HCT116 (cell line): ENCODE measurements around the gene KCNK13. TPM values are rescaled to one million over a fixed set of nuclear protein-coding genes. Genes with fewer than 3 reads are reported as not detected.

ENCODE experiments used
- ATAC-seq: fragments of 200-7000 bp; cut with Tn5 transposase; 2 replicates; pipeline ENCODE4 v1.9.1; 2020; ENCODE audit warnings: mild to moderate bottlenecking, moderate library complexity
- BruUV-seq: library from RNA; stranded (reverse); fragments of 400-500 nt; replicated peaks from 2 replicates; lab custom pipeline; 2021; lab: Mats Ljungman, UMichigan
- CTCF ChIA-PET: fragments of 300-600 bp; sonication (Branson Sonifier 250); formaldehyde crosslinking; loops from one replicate; lab custom pipeline; 2021; ENCODE audit warnings: antibody characterized with exemption; lab: Charles Lee
- POLR2A ChIA-PET: fragments of 300-600, 350-600 bp; sonication (Branson Sonifier 250); formaldehyde crosslinking; loops from one replicate; lab custom pipeline; 2021; ENCODE audit warnings: antibody characterized with exemption; lab: Charles Lee
- RAD21 ChIA-PET, 2 experiments: fragments of 300-600 bp; sonication (Branson Sonifier 250); formaldehyde crosslinking; loops; one replicate each; lab custom pipeline; 2023; ENCODE audit warnings: low total read pairs in 2 of 2; ENCODE audit not compliant: uncharacterized antibody in 2 of 2, unreplicated experiment in 2 of 2, low non-redundant PET in 1 of 2; lab: Charles Lee
- DNase-seq: peaks from one replicate; pipeline ENCODE4 v3.0.0-alpha.2; 2010; ENCODE audit warnings: low read depth, low spot score
- H2AFZ ChIP-seq: fragments of 200-600 bp; shearing (Covaris generic), sonication (generic); 2 replicates; pipeline ENCODE4 v1.6.1; 2017; ENCODE audit warnings: low read depth, mixed run types, mixed read lengths, antibody characterized with exemption, low read length; ENCODE audit not compliant: poor library complexity, severe bottlenecking
- H3K27ac ChIP-seq: 2 replicates; pipeline ENCODE4 v1.5.1; 2012; ENCODE audit warnings: low read depth, low read length
- H3K27me3 ChIP-seq: fragments of 200-600 bp; sonication (generic); 2 replicates; pipeline ENCODE4 v1.6.1; 2016; ENCODE audit warnings: mixed run types, low read length, mixed read lengths; ENCODE audit not compliant: insufficient read depth
- H3K36me3 ChIP-seq, 2 experiments: fragments of 200-500 bp in 1 of 2; fragments of 200-600 bp in 1 of 2; sonication (Bioruptor generic) in 1 of 2; sonication (generic) in 1 of 2; 2 replicates each; pipeline versions ENCODE4 v1.5.1 to v1.6.1; 2014 to 2016; ENCODE audit warnings: low read length in 2 of 2, inconsistent platforms in 1 of 2, mixed read lengths in 1 of 2, mixed run types in 1 of 2; ENCODE audit not compliant: insufficient read depth in 2 of 2, control insufficient read depth in 1 of 2
- H3K4me1 ChIP-seq, 2 experiments: fragments of 200-600 bp in 1 of 2; sonication (generic) in 1 of 2; 2 replicates each; pipeline versions ENCODE4 v1.5.1 to v1.6.1; 2012 to 2017; ENCODE audit warnings: low read length in 2 of 2, inconsistent platforms in 1 of 2, mild to moderate bottlenecking in 1 of 2, mixed read lengths in 1 of 2, mixed run types in 1 of 2, moderate library complexity in 1 of 2; ENCODE audit not compliant: insufficient read depth in 2 of 2, control insufficient read depth in 1 of 2
- H3K4me2 ChIP-seq: fragments of 200-600 bp; sonication (generic); 2 replicates; pipeline ENCODE4 v1.6.1; 2017; ENCODE audit warnings: mixed run types, low read length, mixed read lengths
- H3K4me3 ChIP-seq, 2 experiments: fragments of 200-600 bp in 1 of 2; sonication (generic) in 1 of 2; replicated peaks in 1 of 2; 2 replicates each; pipeline ENCODE4 v1.5.1; 2011 to 2016; ENCODE audit warnings: low read length in 2 of 2, control low read depth in 1 of 2, low read depth in 1 of 2, mild to moderate bottlenecking in 1 of 2, mixed read lengths in 1 of 2, mixed run types in 1 of 2
- H3K79me2 ChIP-seq: fragments of 200-600 bp; sonication (generic); 2 replicates; pipeline ENCODE4 v1.6.1; 2017; ENCODE audit warnings: mild to moderate bottlenecking, mixed run types, low read length, moderate library complexity, mixed read lengths; ENCODE audit not compliant: insufficient read depth
- H3K9ac ChIP-seq: fragments of 200-600 bp; sonication (generic); 2 replicates; pipeline ENCODE4 v1.6.1; 2016; ENCODE audit warnings: low read length, mixed read lengths
- H3K9me2 ChIP-seq: fragments of 200-600 bp; sonication (generic), shearing (Covaris generic); 2 replicates; pipeline ENCODE4 v1.6.1; 2017; ENCODE audit warnings: mixed run types, mild to moderate bottlenecking, moderate library complexity; ENCODE audit not compliant: insufficient read depth
- H3K9me3 ChIP-seq, 2 experiments: fragments of 200-500 bp in 1 of 2; fragments of 200-600 bp in 1 of 2; sonication (Bioruptor generic) in 1 of 2; sonication (generic) in 1 of 2; 2 replicates each; pipeline ENCODE4 v1.6.1; 2014 to 2017; ENCODE audit warnings: low read length in 2 of 2, mixed read lengths in 2 of 2, inconsistent platforms in 1 of 2, low read depth in 1 of 2, mild to moderate bottlenecking in 1 of 2, mixed run types in 1 of 2, moderate library complexity in 1 of 2; ENCODE audit not compliant: control insufficient read depth in 1 of 2, insufficient read depth in 1 of 2
- H4K20me1 ChIP-seq: fragments of 200-600 bp; sonication (generic), shearing (Covaris generic); 2 replicates; pipeline ENCODE4 v1.6.1; 2017; ENCODE audit warnings: mixed run types, mild to moderate bottlenecking, moderate library complexity; ENCODE audit not compliant: insufficient read depth
- CBX3 ChIP-seq: IDR thresholded peaks from 2 replicates; pipeline ENCODE4 v1.6.1; 2012; ENCODE audit warnings: low read depth
- ELF1 ChIP-seq: IDR thresholded peaks from 2 replicates; pipeline ENCODE4 v1.6.1; 2012; ENCODE audit warnings: low read depth, borderline replicate concordance
- FOSL1 ChIP-seq: IDR thresholded peaks from 2 replicates; pipeline ENCODE4 v1.6.1; 2012; ENCODE audit warnings: low read depth
- SIN3A ChIP-seq: IDR thresholded peaks from 2 replicates; pipeline ENCODE4 v1.6.1; 2012; ENCODE audit warnings: low read depth
- TCF7L2 ChIP-seq: IDR thresholded peaks from 2 replicates; pipeline ENCODE4 v1.7.0; 2011; ENCODE audit warnings: borderline replicate concordance, inconsistent platforms; ENCODE audit not compliant: insufficient read depth, insufficient read length; ENCODE audit errors: extremely low read depth
- YY1 ChIP-seq: IDR thresholded peaks from 2 replicates; pipeline ENCODE4 v1.6.1; 2011; ENCODE audit warnings: low read length, low read depth, moderate library complexity, mild to moderate bottlenecking; ENCODE audit not compliant: insufficient replicate concordance; ENCODE audit errors: extremely low read depth
- intact Hi-C: fragments of 100-400 bp; cut with micrococcal nuclease; formaldehyde crosslinking; loops from 2 replicates; pipeline ENCODE4 v1.10.0; 2022
- total RNA-seq: library from RNA; stranded (reverse); gene quantifications from one replicate; pipeline ENCODE4 v1.2.1, GENCODE V29; 2021; ENCODE audit not compliant: unreplicated experiment
- TF ChIP-seq, protein P1 (sequence below): IDR thresholded peaks from 2 replicates; pipeline ENCODE4 v1.6.1; 2012
- TF ChIP-seq, protein P2 (sequence below): IDR thresholded peaks from 2 replicates; pipeline ENCODE4 v1.6.1; 2012

The KCNK13 gene
- total RNA-seq, 1 experiment from 2014 or later, result 2.2 TPM

DNA sequence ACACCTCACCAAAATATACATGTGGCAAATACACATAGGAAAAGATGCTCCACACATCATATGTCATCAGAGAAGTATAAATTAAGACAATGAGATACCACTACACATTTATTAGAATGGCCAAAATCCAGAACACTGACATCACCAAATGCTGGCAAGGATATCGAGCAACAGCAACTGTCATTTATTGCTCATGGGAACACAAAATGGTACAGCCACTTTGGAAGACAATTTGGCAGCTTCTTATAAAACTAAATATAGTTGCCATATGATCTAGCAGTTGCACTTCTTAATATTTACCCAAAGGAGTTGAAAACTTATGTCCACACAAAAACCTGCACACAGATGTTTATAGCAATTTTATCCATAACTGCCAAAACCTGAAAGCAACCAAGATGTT lies 7.0 kb upstream of the KCNK13 start:
- 0 out of 2 replicates have a peak, but pooled peaks cover 6% of the 10 kb centered on the region for H3K27me3 ChIP-seq
- no peaks in the 10 kb centered on the region for H3K36me3 ChIP-seq
- intact Hi-C loops, result loop anchor here (5.0 kb wide), 1 partner anchor 98 kb away; the partner anchor contains the start of gene TDP1
- H3K4me1 ChIP-seq, result peaks cover 0 to 4% of the 10 kb centered on the region in 2 experiments; a peak in 1 of 4 replicates
- H3K4me2 ChIP-seq, result no peak overlapping the region
- ChIA-PET CTCF (no interaction called here), POLR2A (no interaction called here), RAD21 (interaction anchor here in 1 of 2 experiments (1.3 kb wide), 1 partner anchor 8 kb away, joined by 3 read pairs; no protein-coding TSS in a partner anchor)
- TF ChIP-seq YY1, result no peak
- TF ChIP-seq, protein P1, sequence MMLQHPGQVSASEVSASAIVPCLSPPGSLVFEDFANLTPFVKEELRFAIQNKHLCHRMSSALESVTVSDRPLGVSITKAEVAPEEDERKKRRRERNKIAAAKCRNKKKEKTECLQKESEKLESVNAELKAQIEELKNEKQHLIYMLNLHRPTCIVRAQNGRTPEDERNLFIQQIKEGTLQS, result no peak
- no peak for TF ChIP-seq ELF1
- TF ChIP-seq FOSL1, result no peak
- BruUV-seq, result no TSS peak
- no peaks in the 10 kb centered on the region for H4K20me1 ChIP-seq
- no peak overlapping the region for H2AFZ ChIP-seq
- no peak overlapping the region for H3K9ac ChIP-seq
- DNase-seq (no peak), ATAC-seq (no peak)
- no peaks in the 10 kb centered on the region for H3K9me3 ChIP-seq
- H3K9me2 ChIP-seq, result no peaks in the 10 kb centered on the region
- H3K27ac ChIP-seq, result no peak overlapping the region
- H3K79me2 ChIP-seq, result no peaks in the 10 kb centered on the region
- no peak overlapping the region for H3K4me3 ChIP-seq

DNA sequence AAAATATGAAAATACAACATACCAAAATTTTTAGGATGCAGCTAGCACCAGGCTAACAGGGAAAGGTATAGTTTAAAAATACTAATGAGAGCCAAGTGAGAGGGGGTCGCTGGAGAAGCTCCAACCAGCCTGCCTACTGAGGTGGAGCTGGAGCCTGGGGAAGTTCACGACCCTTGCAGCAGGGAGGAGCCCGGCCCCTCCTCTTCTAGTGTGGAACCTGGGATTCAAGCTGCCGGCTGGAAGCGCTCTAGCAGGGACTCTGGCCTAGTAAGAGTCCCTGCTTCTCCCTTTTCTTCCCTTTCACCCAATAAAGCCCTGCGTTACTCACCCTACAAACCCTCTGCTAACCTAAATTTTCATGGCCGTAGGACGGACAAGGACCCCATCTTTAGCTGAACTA lies 5.0 kb upstream of the KCNK13 start:
- CTCF ChIA-PET, result interaction anchor here (0.6 kb wide), 1 partner anchor 118 kb away, joined by 3 read pairs; no protein-coding TSS in a partner anchor
- peaks cover 0 to 16% of the 10 kb centered on the region in 2 experiments; a peak in 2 of 4 replicates for H3K4me1 ChIP-seq
- intact Hi-C loops, result loop anchor here (5.0 kb wide), 1 partner anchor 100 kb away; the partner anchor contains the start of gene TDP1
- H3K79me2 ChIP-seq, result no peaks in the 10 kb centered on the region
- no peak overlapping the region for H3K27ac ChIP-seq
- 0 out of 2 replicates have a peak, but pooled peaks cover 6% of the 10 kb centered on the region for H3K27me3 ChIP-seq
- no peak overlapping the region for H3K9ac ChIP-seq
- H3K4me2 ChIP-seq, result no peak overlapping the region
- H3K9me3 ChIP-seq, result no peaks in the 10 kb centered on the region
- no peak overlapping the region for H3K4me3 ChIP-seq
- H3K36me3 ChIP-seq, result no peaks in the 10 kb centered on the region
- no peak for DNase-seq
- ATAC-seq, result no peak
- BruUV-seq, result no TSS peak
- H3K9me2 ChIP-seq, result no peaks in the 10 kb centered on the region
- RAD21 ChIA-PET, result no interaction called here
- no peak for TF ChIP-seq CBX3
- TF ChIP-seq FOSL1, result no peak
- no peak for TF ChIP-seq TCF7L2
- no peak for TF ChIP-seq SIN3A
- TF ChIP-seq, protein P2, sequence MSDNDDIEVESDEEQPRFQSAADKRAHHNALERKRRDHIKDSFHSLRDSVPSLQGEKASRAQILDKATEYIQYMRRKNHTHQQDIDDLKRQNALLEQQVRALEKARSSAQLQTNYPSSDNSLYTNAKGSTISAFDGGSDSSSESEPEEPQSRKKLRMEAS, result no peak
- POLR2A ChIA-PET, result no interaction called here
- no peaks in the 10 kb centered on the region for H4K20me1 ChIP-seq
- no peak overlapping the region for H2AFZ ChIP-seq
